Immature natural killer cell (primary cell): ENCODE measurements around the gene ZNF420. TPM values are rescaled to one million over a fixed set of nuclear protein-coding genes. Genes with fewer than 3 reads are reported as not detected.
"Not testable (repeated sequence)": the region's sequence is repeated elsewhere in the genome, so short reads cannot be mapped to it uniquely, and the experiment has no call there.

Experiments
- DNase-seq, 3 donors: peaks; one replicate each; pipeline ENCODE4 v3.0.0; 2022; ENCODE audit warnings: mixed read lengths in 1 of 3
- H3K27ac Mint-ChIP-seq, 6 donors: one replicate each; pipeline ENCODE4 v1.8.0; 2020; ENCODE audit warnings: mixed read lengths in 6 of 6, mild to moderate bottlenecking in 5 of 6, inconsistent platforms in 4 of 6, moderate library complexity in 3 of 6
- H3K27me3 Mint-ChIP-seq, 3 donors: one replicate each; pipeline ENCODE4 v1.8.0; 2020 to 2021; ENCODE audit warnings: low read depth in 3 of 3, mild to moderate bottlenecking in 3 of 3, mixed read lengths in 3 of 3, moderate library complexity in 3 of 3, inconsistent platforms in 1 of 3
- H3K36me3 Mint-ChIP-seq, 3 donors: one replicate each; pipeline ENCODE4 v1.8.0; 2020; ENCODE audit warnings: mixed read lengths in 3 of 3, inconsistent platforms in 2 of 3, mild to moderate bottlenecking in 2 of 3
- H3K4me1 Mint-ChIP-seq, 2 donors: one replicate each; pipeline ENCODE4 v1.8.0; 2020; ENCODE audit warnings: inconsistent platforms in 2 of 2, mild to moderate bottlenecking in 2 of 2, mixed read lengths in 2 of 2, moderate library complexity in 1 of 2
- H3K4me3 Mint-ChIP-seq, 5 donors: one replicate each; pipeline ENCODE4 v1.8.0; 2020; ENCODE audit warnings: mild to moderate bottlenecking in 5 of 5, mixed read lengths in 5 of 5, inconsistent platforms in 3 of 5, moderate library complexity in 3 of 5
- H3K9me3 Mint-ChIP-seq, 6 donors: one replicate each; pipeline ENCODE4 v1.8.0; 2020; ENCODE audit warnings: mild to moderate bottlenecking in 6 of 6, mixed read lengths in 6 of 6, inconsistent platforms in 4 of 6, moderate library complexity in 3 of 6
- polyA plus RNA-seq, 3 donors: library from polyadenylated mRNA; unstranded; fragments of 300-500 nt; fragmentation: Illumina TruSeq; gene quantifications; one replicate each; pipeline ENCODE4 v1.2.3, GENCODE V29; 2021

The ZNF420 gene
- polyA plus RNA-seq, 3 donors from 2014 or later: 12.2 to 18.6 (median 13.8) TPM

DNA sequence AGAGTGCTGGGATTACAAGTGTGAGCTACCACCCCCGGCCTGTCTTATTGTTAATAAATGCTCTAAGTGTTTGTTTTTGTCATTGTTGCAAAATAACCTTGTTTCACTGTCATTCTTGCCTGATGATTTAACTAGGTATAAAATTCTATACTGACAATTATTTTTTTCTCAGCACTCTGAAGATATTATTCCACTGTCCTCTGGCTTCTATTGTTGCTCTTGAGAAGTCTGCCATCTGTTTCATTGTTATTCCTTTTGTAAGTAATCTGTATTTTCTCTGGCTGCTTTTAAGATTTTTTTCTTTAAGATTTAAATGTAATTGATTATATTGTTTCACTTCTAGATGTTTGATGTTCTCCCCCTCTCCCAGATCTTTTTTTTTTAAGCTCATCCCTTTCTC is 17.6 kb downstream of the ZNF420 start:
- Mint-ChIP-seq H3K4me1 (no peaks in the 10 kb centered on the region), H3K36me3 (peaks cover 86 to 99% (median 95%) of the 10 kb centered on the region in 3 donors), H3K4me3 (no peak overlapping the region), H3K27ac (no peak overlapping the region), H3K27me3 (no peaks in the 10 kb centered on the region), H3K9me3 (peaks cover 30 to 65% (median 54%) of the 10 kb centered on the region in 6 donors)
- no peak for DNase-seq

- H3K9me3 Mint-ChIP-seq: peaks cover 35 to 84% (median 66%) of the 10 kb centered on the region in 6 donors
- no peaks in the 10 kb centered on the region for H3K4me1 Mint-ChIP-seq
- peaks cover 91 to 98% (median 96%) of the 10 kb centered on the region in 3 donors for H3K36me3 Mint-ChIP-seq
- H3K27ac Mint-ChIP-seq: no peak overlapping the region
- no peaks in the 10 kb centered on the region for H3K27me3 Mint-ChIP-seq
- no peak for DNase-seq
- H3K4me3 Mint-ChIP-seq: no peak overlapping the region
Measured at GRCh38 chr19:37098570-37098969, 20.3 kb downstream of the ZNF420 start.

DNA sequence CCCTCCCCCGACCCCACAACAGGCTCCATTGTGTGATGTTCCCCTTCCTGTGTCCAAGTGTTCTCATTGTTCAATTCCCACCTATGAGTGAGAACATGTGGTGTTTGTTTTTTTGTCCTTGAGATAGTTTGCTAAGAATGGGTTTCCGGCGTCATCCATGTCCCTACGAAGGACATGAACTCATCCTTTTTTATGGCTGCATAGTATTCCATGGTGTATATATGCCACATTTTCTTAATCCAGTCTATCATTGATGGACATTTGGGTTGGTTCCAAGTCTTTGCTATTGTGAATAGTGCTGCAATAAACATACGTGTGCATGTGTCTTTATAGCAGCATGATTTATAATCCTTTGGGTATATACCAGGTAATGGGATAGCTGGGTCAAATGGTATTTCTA is 25.9 kb downstream of the ZNF420 start:
- H3K9me3 Mint-ChIP-seq: peaks cover 48 to 94% (median 80%) of the 10 kb centered on the region in 6 donors
- H3K27ac Mint-ChIP-seq, H3K4me1 Mint-ChIP-seq, H3K4me3 Mint-ChIP-seq, H3K27me3 Mint-ChIP-seq, DNase-seq: not testable (repeated sequence)
- H3K36me3 Mint-ChIP-seq: peaks cover 85 to 96% (median 93%) of the 10 kb centered on the region in 3 donors

DNA sequence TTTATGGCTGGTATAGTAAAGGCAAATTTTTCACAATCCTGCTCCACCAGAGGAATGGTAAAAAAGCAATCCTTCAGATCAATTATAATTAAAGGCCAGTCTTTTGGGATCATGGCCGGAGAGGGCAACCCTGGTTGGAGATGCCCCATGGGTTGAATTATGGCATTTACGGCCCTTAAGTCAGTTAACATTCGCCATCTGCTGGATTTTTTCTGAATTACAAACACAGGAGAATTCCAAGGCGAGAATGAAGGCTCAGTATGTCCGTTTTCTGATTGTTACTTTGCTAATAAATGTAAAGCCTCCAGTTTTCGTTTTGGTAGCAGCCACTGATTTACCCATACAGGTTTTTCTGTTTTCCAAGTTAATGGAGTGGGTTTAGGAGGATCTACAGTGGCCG is 33.5 kb downstream of the ZNF420 start:
- not testable (repeated sequence) for H3K27ac Mint-ChIP-seq, DNase-seq, H3K4me3 Mint-ChIP-seq, H3K4me1 Mint-ChIP-seq, H3K27me3 Mint-ChIP-seq
- Mint-ChIP-seq H3K36me3 (peaks cover 89 to 98% (median 98%) of the 10 kb centered on the region in 3 donors), H3K9me3 (peaks cover 43 to 100% (median 98%) of the 10 kb centered on the region in 6 donors)

- Mint-ChIP-seq H3K27me3 (peaks cover 0 to 3% (median 3%) of the 10 kb centered on the region in 3 donors), H3K27ac (no peak overlapping the region), H3K4me1 (no peaks in the 10 kb centered on the region), H3K36me3 (peaks cover 67 to 82% (median 76%) of the 10 kb centered on the region in 3 donors), H3K9me3 (peaks cover 40 to 93% (median 90%) of the 10 kb centered on the region in 6 donors), H3K4me3 (no peak overlapping the region)
- DNase-seq: no peak
Measured at GRCh38 chr19:37114001-37114400, 35.8 kb downstream of the ZNF420 start.

DNA sequence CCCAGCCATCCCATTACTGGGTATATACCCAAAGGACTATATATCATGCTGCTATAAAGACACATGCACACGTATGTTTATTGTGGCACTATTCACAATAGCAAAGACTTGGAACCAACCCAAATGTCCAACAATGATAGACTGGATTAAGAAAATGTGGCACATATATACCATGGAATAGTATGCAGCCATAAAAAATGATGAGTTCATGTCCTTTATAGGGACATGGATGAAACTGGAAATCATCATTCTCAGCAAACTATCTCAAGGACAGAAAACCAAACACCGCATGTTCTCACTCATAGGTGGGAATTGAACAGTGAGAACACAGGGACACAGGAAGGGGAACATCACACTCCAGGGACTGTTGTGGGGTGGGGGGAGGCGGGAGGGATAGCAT is 43.9 kb downstream of the ZNF420 start:
- Mint-ChIP-seq H3K9me3 (peaks cover 58 to 83% (median 79%) of the 10 kb centered on the region in 6 donors), H3K36me3 (peaks cover 34 to 47% (median 37%) of the 10 kb centered on the region in 3 donors)
- not testable (repeated sequence) for DNase-seq, H3K4me1 Mint-ChIP-seq, H3K27ac Mint-ChIP-seq, H3K27me3 Mint-ChIP-seq, H3K4me3 Mint-ChIP-seq

DNA sequence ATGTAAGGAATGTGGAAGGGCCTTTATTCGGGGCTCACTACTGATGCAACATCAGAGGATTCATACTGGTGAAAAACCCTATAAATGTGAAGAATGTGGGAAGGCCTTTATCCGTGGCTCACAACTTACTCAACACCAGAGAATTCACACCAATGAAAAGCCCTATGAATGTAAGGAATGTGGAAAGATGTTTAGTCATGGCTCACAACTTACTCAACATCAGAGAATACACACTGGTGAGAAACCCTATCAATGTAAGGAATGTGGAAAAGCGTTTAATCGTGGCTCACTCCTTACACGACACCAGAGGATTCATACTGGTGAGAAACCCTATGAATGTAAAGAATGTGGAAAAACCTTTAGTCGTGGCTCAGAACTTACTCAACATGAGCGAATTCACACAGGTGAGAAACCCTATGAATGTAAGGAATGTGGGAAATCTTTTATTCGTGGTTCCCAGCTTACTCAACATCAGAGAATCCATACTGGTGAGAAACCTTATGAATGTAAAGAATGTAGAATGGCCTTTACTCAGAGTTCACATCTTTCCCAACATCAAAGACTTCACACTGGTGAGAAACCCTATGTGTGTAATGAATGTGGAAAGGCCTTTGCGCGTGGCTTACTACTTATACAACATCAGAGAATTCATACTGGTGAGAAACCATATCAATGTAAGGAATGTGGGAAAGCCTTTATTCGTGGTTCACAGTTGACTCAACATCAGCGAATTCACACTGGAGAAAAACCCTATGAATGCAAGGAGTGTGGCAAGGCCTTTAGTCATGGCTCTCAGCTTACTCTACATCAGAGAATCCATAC is 50.0 kb downstream of the ZNF420 start:
- Mint-ChIP-seq H3K4me1 (no peaks in the 10 kb centered on the region), H3K9me3 (peaks cover 78 to 100% (median 99%) of the 10 kb centered on the region in 6 donors)
- no peak for DNase-seq

DNA sequence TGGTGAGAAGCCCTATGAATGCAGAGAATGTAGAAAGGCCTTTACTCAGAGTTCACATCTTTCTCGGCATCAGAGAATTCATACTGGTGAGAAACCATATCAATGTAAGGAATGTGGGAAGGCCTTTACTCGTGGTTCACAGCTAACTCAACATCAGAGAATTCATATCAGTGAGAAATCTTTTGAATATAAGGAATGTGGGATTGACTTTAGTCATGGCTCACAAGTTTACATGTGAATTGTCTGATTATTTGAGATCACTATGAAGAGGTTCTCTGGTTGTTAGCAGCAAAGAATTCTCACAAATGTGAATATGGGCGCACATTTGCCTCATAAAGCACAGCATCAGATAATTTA is 50.6 kb downstream of the ZNF420 start:
- Mint-ChIP-seq H3K27me3 (peaks cover 4 to 8% (median 4%) of the 10 kb centered on the region in 3 donors), H3K9me3 (peaks cover 80 to 100% (median 100%) of the 10 kb centered on the region in 6 donors), H3K4me1 (no peaks in the 10 kb centered on the region), H3K36me3 (peaks cover 50 to 70% (median 60%) of the 10 kb centered on the region in 3 donors), H3K27ac (no peak overlapping the region), H3K4me3 (no peak overlapping the region)
- no peak for DNase-seq

More for the DNA sequence above, 50.0 kb downstream of the ZNF420 start:
- Mint-ChIP-seq H3K36me3 (peaks cover 46 to 70% (median 55%) of the 10 kb centered on the region in 3 donors), H3K4me3 (no peak overlapping the region), H3K27ac (no peak overlapping the region), H3K27me3 (peaks cover 4 to 8% (median 4%) of the 10 kb centered on the region in 3 donors)

GRCh38 chr19:37136111-37136510 is 57.9 kb downstream of the ZNF420 start:
- no peak overlapping the region for H3K4me3 Mint-ChIP-seq
- DNase-seq: no peak
- no peaks in the 10 kb centered on the region for H3K4me1 Mint-ChIP-seq
- peaks cover 21 to 37% (median 27%) of the 10 kb centered on the region in 3 donors for H3K36me3 Mint-ChIP-seq
- peaks cover 53 to 92% (median 86%) of the 10 kb centered on the region in 6 donors for H3K9me3 Mint-ChIP-seq
- no peak overlapping the region for H3K27ac Mint-ChIP-seq
- no peaks in the 10 kb centered on the region for H3K27me3 Mint-ChIP-seq

GRCh38 chr19:37148214-37148613 is 70.0 kb downstream of the ZNF420 start:
- H3K4me3 Mint-ChIP-seq: no peak overlapping the region
- H3K9me3 Mint-ChIP-seq: peaks cover 40 to 88% (median 81%) of the 10 kb centered on the region in 6 donors
- peaks cover 0 to 3% (median 1%) of the 10 kb centered on the region in 3 donors for H3K27me3 Mint-ChIP-seq
- H3K36me3 Mint-ChIP-seq: peaks cover 45 to 61% (median 46%) of the 10 kb centered on the region in 3 donors
- peaks cover 0 to 4% of the 10 kb centered on the region in 2 donors for H3K4me1 Mint-ChIP-seq
- DNase-seq: no peak
- no peak overlapping the region for H3K27ac Mint-ChIP-seq

- no peaks in the 10 kb centered on the region for H3K4me1 Mint-ChIP-seq
- H3K4me3 Mint-ChIP-seq: no peak overlapping the region
- no peak overlapping the region for H3K27ac Mint-ChIP-seq
- no peak for DNase-seq
- H3K9me3 Mint-ChIP-seq: peaks cover 43 to 83% (median 74%) of the 10 kb centered on the region in 6 donors
- peaks cover 0 to 2% (median 0%) of the 10 kb centered on the region in 3 donors for H3K27me3 Mint-ChIP-seq
- peaks cover 76 to 89% (median 87%) of the 10 kb centered on the region in 3 donors for H3K36me3 Mint-ChIP-seq
Measured at GRCh38 chr19:37160153-37160552, 81.9 kb downstream of the ZNF420 start.

DNA sequence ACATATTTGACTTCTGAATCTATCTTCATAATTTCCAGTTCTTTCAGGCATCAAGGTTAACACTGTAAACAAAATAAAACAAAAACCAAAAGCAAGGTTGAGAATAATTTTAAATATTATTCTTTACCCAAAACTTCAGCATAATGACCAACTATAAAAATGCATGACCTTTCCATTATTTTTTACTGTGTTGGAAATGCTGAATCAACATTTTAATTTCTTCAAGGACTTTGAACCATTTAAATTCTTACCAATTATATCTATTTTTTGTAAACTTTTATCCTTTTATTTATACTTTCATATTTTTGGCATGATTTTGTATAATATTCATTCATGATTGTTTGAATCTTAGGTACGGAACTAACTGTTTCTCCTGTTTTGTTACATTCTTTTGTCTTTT is 87.4 kb downstream of the ZNF420 start:
- DNase-seq: no peak
- no peak overlapping the region for H3K27ac Mint-ChIP-seq
- H3K4me3 Mint-ChIP-seq: no peak overlapping the region
- peaks cover 59 to 82% (median 79%) of the 10 kb centered on the region in 3 donors for H3K36me3 Mint-ChIP-seq
- peaks cover 0 to 24% of the 10 kb centered on the region in 2 donors for H3K4me1 Mint-ChIP-seq
- H3K9me3 Mint-ChIP-seq: peaks cover 8 to 34% (median 28%) of the 10 kb centered on the region in 6 donors
- no peaks in the 10 kb centered on the region for H3K27me3 Mint-ChIP-seq

DNA sequence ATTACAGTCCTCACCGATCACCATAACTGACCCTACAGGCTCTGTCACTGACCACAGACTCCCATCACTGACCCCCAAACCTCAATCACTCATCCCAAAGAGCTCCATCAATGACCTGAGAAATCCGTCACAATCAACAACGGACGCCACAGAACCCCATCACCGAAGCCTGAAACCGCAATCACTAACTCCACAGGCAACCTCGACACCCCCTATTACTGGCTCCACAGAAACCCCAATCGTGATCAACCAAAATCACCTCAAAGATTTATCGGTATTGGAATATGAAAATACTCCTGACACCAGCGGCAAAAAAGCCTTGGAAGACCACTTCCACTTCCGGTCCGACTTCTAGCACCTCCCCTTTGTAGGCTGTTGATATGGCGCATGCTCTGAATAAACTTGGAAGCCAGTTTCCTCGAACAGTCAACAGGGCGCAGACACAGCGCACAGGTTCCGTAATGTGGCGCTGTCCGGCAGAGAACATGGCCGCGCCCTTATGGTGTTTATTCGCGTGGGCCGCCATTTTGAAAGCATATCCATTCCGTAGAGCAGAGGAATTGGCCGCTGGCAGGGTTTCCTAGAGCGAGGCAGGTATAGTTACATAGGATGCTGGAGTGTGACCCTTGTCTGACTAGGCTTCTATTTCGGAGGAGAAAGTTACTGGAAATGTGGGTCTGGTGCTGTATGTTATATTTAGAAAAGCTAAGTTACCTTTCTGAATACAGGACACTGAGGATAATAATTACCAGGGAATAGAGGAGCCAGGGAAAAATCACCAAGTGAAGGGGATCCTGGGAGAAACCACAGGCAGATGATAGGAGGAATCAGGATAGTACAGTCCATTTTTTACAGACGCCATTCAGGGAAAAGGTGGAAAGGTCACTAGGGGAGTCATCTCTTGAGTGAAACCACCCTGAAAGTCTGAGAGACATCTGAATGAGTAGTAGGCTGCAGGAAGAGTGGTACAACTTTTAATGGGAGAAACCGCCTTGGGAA is 94.4 kb downstream of the ZNF420 start, which contains the start of gene ZNF585A:
Gene ZNF585A, minus strand, starts transcription at position 328 of the 999 bp plus-strand sequence. CDS start 2,785 bp downstream, outside the sequence.
- peaks cover 0 to 32% of the 10 kb centered on the region in 2 donors for H3K4me1 Mint-ChIP-seq
- H3K36me3 Mint-ChIP-seq: peaks cover 23 to 32% (median 30%) of the 10 kb centered on the region in 3 donors

More for the DNA sequence above, 94.4 kb downstream of the ZNF420 start, which contains the start of gene ZNF585A:
- Mint-ChIP-seq H3K9me3 (peaks cover under 1 to 9% (median 4%) of the 10 kb centered on the region in 6 donors), H3K27me3 (no peaks in the 10 kb centered on the region), H3K4me3 (no peak within 1 kb of the TSS), H3K27ac (no peak within 1 kb of the TSS)
- DNase-seq: peak; percentile 90 to 93 (median 92)
